H1 (cell line): Measurements from ENCODE around the gene NUDT7. TPM values are rescaled to one million over a fixed set of nuclear protein-coding genes. Genes with fewer than 3 reads are reported as not detected.

Experiments
- BRCA1 ChIP-seq: IDR thresholded peaks from 2 replicates; pipeline ENCODE4 v1.6.1; 2012; ENCODE audit warnings: low read depth, low read length, improper control_type of control experiment
- CBX8 ChIP-seq: fragments of 300-800, 300-1000 bp; sonication (generic); IDR thresholded peaks from 2 replicates; pipeline ENCODE4 v1.7.1; 2016; ENCODE audit warnings: low read depth, low read length, borderline replicate concordance
- FOSL1 ChIP-seq: IDR thresholded peaks from 2 replicates; pipeline ENCODE4 v1.6.1; 2011; ENCODE audit warnings: mild to moderate bottlenecking, low read depth, low read length, moderate library complexity; ENCODE audit not compliant: insufficient read depth
- TCF12 ChIP-seq: IDR thresholded peaks from 2 replicates; pipeline ENCODE4 v1.6.1; 2011; ENCODE audit warnings: low read depth, mild to moderate bottlenecking, low read length
- polyA plus RNA-seq, 7 experiments: library from polyadenylated mRNA; depleted of rRNA in 3 of 7; stranded (reverse) in 5 of 7; unstranded in 2 of 7; fragments of >200 nt in 5 of 7; fragments of 200-250 nt in 2 of 7; gene quantifications; 1 replicate in 5 of 7; 2 replicates in 1 of 7; 4 replicates in 1 of 7; pipeline versions ENCODE4 v1.2.1 to v1.2.3, GENCODE V29; 2011 to 2013; ENCODE audit warnings: missing spikeins in 2 of 7, mixed read lengths in 2 of 7
- total RNA-seq: library from RNA; stranded (reverse); fragmentation: NEBNext Ultra II Directional; extraction: Animal tissue kit (Norgen Biotek cat#: 25700); gene quantifications from 2 replicates; pipeline ENCODE4 v1.2.1, GENCODE V29; 2021

NUDT7 gene
- total and polyA plus RNA-seq, 2 of the 8 experiments (the other 6 are each of a cell fraction or from before 2014, with no cell fraction given) = 8.8 to 19.7 TPM

GRCh38 chr16:77686385-77686784 lies 35.9 kb upstream of the NUDT7 start (continued):
- TF ChIP-seq FOSL1 (no peak), TCF12 (no peak), CBX8 (no peak), BRCA1 (no peak)
